PFSK-1 (cell line): ENCODE measurements around the gene CTH.

Experiments used
- FOXP2 ChIP-seq: optimal IDR thresholded peaks from 2 replicates; pipeline ENCODE3; 2011; ENCODE audit warnings: borderline replicate concordance, control low read depth, inconsistent platforms; ENCODE audit not compliant: insufficient read depth; ENCODE audit errors: extremely low read length, extremely low read depth
- POLR2AphosphoS5 ChIP-seq: IDR thresholded peaks from 2 replicates; pipeline ENCODE4 v1.6.1; 2012; ENCODE audit warnings: low read depth, mild to moderate bottlenecking, control low read depth, low read length, moderate library complexity
- SIN3A ChIP-seq: IDR thresholded peaks from 2 replicates; pipeline ENCODE4 v1.6.1; 2012; ENCODE audit warnings: mild to moderate bottlenecking, low read length, moderate library complexity, borderline replicate concordance; ENCODE audit not compliant: insufficient read depth
- TAF1 ChIP-seq: IDR thresholded peaks from 2 replicates; pipeline ENCODE4 v1.6.1; 2012; ENCODE audit warnings: low read length, control low read depth, borderline replicate concordance; ENCODE audit not compliant: insufficient read depth
- TF ChIP-seq, protein P1 (sequence below), 2 experiments: IDR thresholded peaks; 2 replicates each; pipeline versions ENCODE4 v1.6.1 to v1.8.0; 2011 to 2012; ENCODE audit warnings: low read depth in 2 of 2, low read length in 2 of 2, control low read depth in 1 of 2, inconsistent platforms in 1 of 2, mild to moderate bottlenecking in 1 of 2, moderate library complexity in 1 of 2; ENCODE audit not compliant: insufficient read depth in 1 of 2

The CTH gene

GRCh38 chr1:70459496-70460225 lies 48.6 kb downstream of the CTH start:
- no peak for TF ChIP-seq SIN3A
- no peak for TF ChIP-seq TAF1
- no peak for TF ChIP-seq POLR2AphosphoS5
- TF ChIP-seq, protein P1, sequence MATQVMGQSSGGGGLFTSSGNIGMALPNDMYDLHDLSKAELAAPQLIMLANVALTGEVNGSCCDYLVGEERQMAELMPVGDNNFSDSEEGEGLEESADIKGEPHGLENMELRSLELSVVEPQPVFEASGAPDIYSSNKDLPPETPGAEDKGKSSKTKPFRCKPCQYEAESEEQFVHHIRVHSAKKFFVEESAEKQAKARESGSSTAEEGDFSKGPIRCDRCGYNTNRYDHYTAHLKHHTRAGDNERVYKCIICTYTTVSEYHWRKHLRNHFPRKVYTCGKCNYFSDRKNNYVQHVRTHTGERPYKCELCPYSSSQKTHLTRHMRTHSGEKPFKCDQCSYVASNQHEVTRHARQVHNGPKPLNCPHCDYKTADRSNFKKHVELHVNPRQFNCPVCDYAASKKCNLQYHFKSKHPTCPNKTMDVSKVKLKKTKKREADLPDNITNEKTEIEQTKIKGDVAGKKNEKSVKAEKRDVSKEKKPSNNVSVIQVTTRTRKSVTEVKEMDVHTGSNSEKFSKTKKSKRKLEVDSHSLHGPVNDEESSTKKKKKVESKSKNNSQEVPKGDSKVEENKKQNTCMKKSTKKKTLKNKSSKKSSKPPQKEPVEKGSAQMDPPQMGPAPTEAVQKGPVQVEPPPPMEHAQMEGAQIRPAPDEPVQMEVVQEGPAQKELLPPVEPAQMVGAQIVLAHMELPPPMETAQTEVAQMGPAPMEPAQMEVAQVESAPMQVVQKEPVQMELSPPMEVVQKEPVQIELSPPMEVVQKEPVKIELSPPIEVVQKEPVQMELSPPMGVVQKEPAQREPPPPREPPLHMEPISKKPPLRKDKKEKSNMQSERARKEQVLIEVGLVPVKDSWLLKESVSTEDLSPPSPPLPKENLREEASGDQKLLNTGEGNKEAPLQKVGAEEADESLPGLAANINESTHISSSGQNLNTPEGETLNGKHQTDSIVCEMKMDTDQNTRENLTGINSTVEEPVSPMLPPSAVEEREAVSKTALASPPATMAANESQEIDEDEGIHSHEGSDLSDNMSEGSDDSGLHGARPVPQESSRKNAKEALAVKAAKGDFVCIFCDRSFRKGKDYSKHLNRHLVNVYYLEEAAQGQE (IDR thresholded peaks at IDR 0.05; ENCODE audit: insufficient read depth in 1 of 2, low read depth in 2 of 2, low read length in 2 of 2): no peak
- TF ChIP-seq FOXP2: no peak

GRCh38 chr1:70462611-70463010 lies 51.5 kb downstream of the CTH start:
- TF ChIP-seq POLR2AphosphoS5 (no peak), TAF1 (no peak), FOXP2 (no peak), SIN3A (no peak)
- TF ChIP-seq, protein P1 (IDR thresholded peaks at IDR 0.05; ENCODE audit: insufficient read depth in 1 of 2, low read depth in 2 of 2, low read length in 2 of 2): no peak

- TF ChIP-seq FOXP2 (no peak), TAF1 (no peak), POLR2AphosphoS5 (no peak), SIN3A (no peak)
- TF ChIP-seq, protein P1 (IDR thresholded peaks at IDR 0.05; ENCODE audit: insufficient read depth in 1 of 2, low read depth in 2 of 2, low read length in 2 of 2): no peak
These were observed 54.8 kb downstream of the CTH start for GRCh38 chr1:70465911-70466310.

GRCh38 chr1:70467531-70467930 lies 56.5 kb downstream of the CTH start:
- TF ChIP-seq, protein P1 (IDR thresholded peaks at IDR 0.05; ENCODE audit: insufficient read depth in 1 of 2, low read depth in 2 of 2, low read length in 2 of 2): no peak
- TF ChIP-seq POLR2AphosphoS5 (no peak), SIN3A (no peak), TAF1 (no peak), FOXP2 (no peak)

GRCh38 chr1:70468180-70468579 lies 57.1 kb downstream of the CTH start:
- no peak for TF ChIP-seq TAF1
- no peak for TF ChIP-seq SIN3A
- TF ChIP-seq POLR2AphosphoS5: no peak
- TF ChIP-seq FOXP2: no peak
- TF ChIP-seq, protein P1 (IDR thresholded peaks at IDR 0.05; ENCODE audit: insufficient read depth in 1 of 2, low read depth in 2 of 2, low read length in 2 of 2): no peak
